ENCODE data around the gene CSTPP1. TPM values are rescaled to one million over a fixed set of nuclear protein-coding genes. Genes with fewer than 3 reads are reported as not detected.

Gene CSTPP1
- total RNA-seq, 3 donors from 2014 or later (not counting 1 experiment from before 2014, with no cell fraction given): 16.2 to 17.8 (median 16.9) TPM

- H3K4me1 ChIP-seq (ENCODE audit: control insufficient read depth, insufficient read depth, low read length): no peaks in the 10 kb centered on the region
- no peak for DNase-seq
- ATAC-seq: no peak
- intact Hi-C loops (cut with micrococcal nuclease): no loop called here
- WGBS (ENCODE audit: insufficient coverage): 88% methylated on average over 1 of the region's 1 CpG
- no peaks in the 10 kb centered on the region for H3K27me3 ChIP-seq (ENCODE audit: control insufficient read depth, insufficient read depth, low read length)
- H3K27ac ChIP-seq (ENCODE audit: low read length): no peak overlapping the region
- no peak overlapping the region for H3K27ac Mint-ChIP-seq
- no peaks in the 10 kb centered on the region for H3K27me3 Mint-ChIP-seq (ENCODE audit: low read depth in 2 of 2)
- H3K4me1 Mint-ChIP-seq: no peaks in the 10 kb centered on the region
- no peak overlapping the region for H3K4me3 Mint-ChIP-seq
- H3K9me3 ChIP-seq (ENCODE audit: control insufficient read depth, insufficient read depth, low read length): no peaks in the 10 kb centered on the region
- TF ChIP-seq, protein P1, sequence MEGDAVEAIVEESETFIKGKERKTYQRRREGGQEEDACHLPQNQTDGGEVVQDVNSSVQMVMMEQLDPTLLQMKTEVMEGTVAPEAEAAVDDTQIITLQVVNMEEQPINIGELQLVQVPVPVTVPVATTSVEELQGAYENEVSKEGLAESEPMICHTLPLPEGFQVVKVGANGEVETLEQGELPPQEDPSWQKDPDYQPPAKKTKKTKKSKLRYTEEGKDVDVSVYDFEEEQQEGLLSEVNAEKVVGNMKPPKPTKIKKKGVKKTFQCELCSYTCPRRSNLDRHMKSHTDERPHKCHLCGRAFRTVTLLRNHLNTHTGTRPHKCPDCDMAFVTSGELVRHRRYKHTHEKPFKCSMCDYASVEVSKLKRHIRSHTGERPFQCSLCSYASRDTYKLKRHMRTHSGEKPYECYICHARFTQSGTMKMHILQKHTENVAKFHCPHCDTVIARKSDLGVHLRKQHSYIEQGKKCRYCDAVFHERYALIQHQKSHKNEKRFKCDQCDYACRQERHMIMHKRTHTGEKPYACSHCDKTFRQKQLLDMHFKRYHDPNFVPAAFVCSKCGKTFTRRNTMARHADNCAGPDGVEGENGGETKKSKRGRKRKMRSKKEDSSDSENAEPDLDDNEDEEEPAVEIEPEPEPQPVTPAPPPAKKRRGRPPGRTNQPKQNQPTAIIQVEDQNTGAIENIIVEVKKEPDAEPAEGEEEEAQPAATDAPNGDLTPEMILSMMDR (IDR thresholded peaks at IDR 0.05): no peak
- no peaks in the 10 kb centered on the region for H3K36me3 Mint-ChIP-seq
- H3K36me3 ChIP-seq (ENCODE audit: control insufficient read depth, insufficient read depth, low read length): no peaks in the 10 kb centered on the region
- no peaks in the 10 kb centered on the region for H3K9me3 Mint-ChIP-seq
- H3K4me3 ChIP-seq (ENCODE audit: low read length): no peak overlapping the region
Measured at GRCh38 chr11:47018637-47019036, 82.1 kb downstream of the CSTPP1 start.

- no peak overlapping the region for H3K27ac Mint-ChIP-seq
- WGBS (ENCODE audit: insufficient coverage): 95% methylated on average over 2 of the region's 2 CpGs
- H3K27me3 ChIP-seq (ENCODE audit: control insufficient read depth, insufficient read depth, low read length): no peaks in the 10 kb centered on the region
- no peaks in the 10 kb centered on the region for H3K9me3 Mint-ChIP-seq
- ATAC-seq (no peak), DNase-seq (no peak)
- no peaks in the 10 kb centered on the region for H3K36me3 ChIP-seq (ENCODE audit: control insufficient read depth, insufficient read depth, low read length)
- H3K27ac ChIP-seq (ENCODE audit: low read length): no peak overlapping the region
- TF ChIP-seq, protein P1 (IDR thresholded peaks at IDR 0.05): no peak
- no peaks in the 10 kb centered on the region for H3K27me3 Mint-ChIP-seq (ENCODE audit: low read depth in 2 of 2)
- no peaks in the 10 kb centered on the region for H3K9me3 ChIP-seq (ENCODE audit: control insufficient read depth, insufficient read depth, low read length)
- H3K4me1 ChIP-seq (ENCODE audit: control insufficient read depth, insufficient read depth, low read length): no peaks in the 10 kb centered on the region
- no peak overlapping the region for H3K4me3 Mint-ChIP-seq
- no peaks in the 10 kb centered on the region for H3K4me1 Mint-ChIP-seq
- intact Hi-C loops (cut with micrococcal nuclease): no loop called here
- no peaks in the 10 kb centered on the region for H3K36me3 Mint-ChIP-seq
- H3K4me3 ChIP-seq (ENCODE audit: low read length): no peak overlapping the region
Measured at GRCh38 chr11:47020793-47021526, 84.4 kb downstream of the CSTPP1 start.

GRCh38 chr11:47021527-47021818 lies 84.9 kb downstream of the CSTPP1 start:
- intact Hi-C loops (cut with micrococcal nuclease): no loop called here
- 100% methylated on average over 1 of the region's 1 CpG for WGBS (ENCODE audit: insufficient coverage)
- Mint-ChIP-seq H3K27ac (no peak overlapping the region), H3K9me3 (no peaks in the 10 kb centered on the region), H3K4me3 (no peak overlapping the region), H3K4me1 (no peaks in the 10 kb centered on the region), H3K36me3 (no peaks in the 10 kb centered on the region), H3K27me3 (ENCODE audit: low read depth in 2 of 2) (no peaks in the 10 kb centered on the region)
- Histone ChIP-seq H3K27me3 (ENCODE audit: control insufficient read depth, insufficient read depth, low read length) (no peaks in the 10 kb centered on the region), H3K27ac (ENCODE audit: low read length) (no peak overlapping the region), H3K4me3 (ENCODE audit: low read length) (no peak overlapping the region), H3K4me1 (ENCODE audit: control insufficient read depth, insufficient read depth, low read length) (no peaks in the 10 kb centered on the region), H3K36me3 (ENCODE audit: control insufficient read depth, insufficient read depth, low read length) (no peaks in the 10 kb centered on the region), H3K9me3 (ENCODE audit: control insufficient read depth, insufficient read depth, low read length) (no peaks in the 10 kb centered on the region)
- ATAC-seq (no peak), DNase-seq (no peak)
- TF ChIP-seq, protein P1 (IDR thresholded peaks at IDR 0.05): no peak

- Histone ChIP-seq H3K27me3 (ENCODE audit: control insufficient read depth, insufficient read depth, low read length) (no peaks in the 10 kb centered on the region), H3K9me3 (ENCODE audit: control insufficient read depth, insufficient read depth, low read length) (no peaks in the 10 kb centered on the region), H3K27ac (ENCODE audit: low read length) (no peak overlapping the region), H3K4me1 (ENCODE audit: control insufficient read depth, insufficient read depth, low read length) (no peaks in the 10 kb centered on the region), H3K4me3 (ENCODE audit: low read length) (no peak overlapping the region), H3K36me3 (ENCODE audit: control insufficient read depth, insufficient read depth, low read length) (no peaks in the 10 kb centered on the region)
- no peak for ATAC-seq
- intact Hi-C loops (cut with micrococcal nuclease): no loop called here
- H3K27me3 Mint-ChIP-seq (ENCODE audit: low read depth in 2 of 2): no peaks in the 10 kb centered on the region
- H3K36me3 Mint-ChIP-seq: no peaks in the 10 kb centered on the region
- no peak for DNase-seq
- no peaks in the 10 kb centered on the region for H3K9me3 Mint-ChIP-seq
- no peaks in the 10 kb centered on the region for H3K4me1 Mint-ChIP-seq
- WGBS (ENCODE audit: insufficient coverage): no CpG with 5 or more reads among the region's 1 CpG
- H3K4me3 Mint-ChIP-seq: no peak overlapping the region
- TF ChIP-seq, protein P1 (IDR thresholded peaks at IDR 0.05): no peak
- H3K27ac Mint-ChIP-seq: no peak overlapping the region
Measured at GRCh38 chr11:47021965-47022364, 85.4 kb downstream of the CSTPP1 start.
